Activated naive CD8-positive, alpha-beta T cell treated with anti-CD3 and anti-CD28 coated beads, Interleukin-2, amount 50 U/mL, for 16 hours (primary cell): ENCODE measurements around the gene SLC66A1.
"Not testable (repeated sequence)": the region's sequence is repeated elsewhere in the genome, so short reads cannot be mapped to it uniquely, and the experiment has no call there.

ENCODE experiments used
- DNase-seq: peaks from one replicate; pipeline ENCODE4 v3.0.0-alpha.2; 2020; ENCODE audit warnings: low read depth, low spot score

SLC66A1 gene, protein sequence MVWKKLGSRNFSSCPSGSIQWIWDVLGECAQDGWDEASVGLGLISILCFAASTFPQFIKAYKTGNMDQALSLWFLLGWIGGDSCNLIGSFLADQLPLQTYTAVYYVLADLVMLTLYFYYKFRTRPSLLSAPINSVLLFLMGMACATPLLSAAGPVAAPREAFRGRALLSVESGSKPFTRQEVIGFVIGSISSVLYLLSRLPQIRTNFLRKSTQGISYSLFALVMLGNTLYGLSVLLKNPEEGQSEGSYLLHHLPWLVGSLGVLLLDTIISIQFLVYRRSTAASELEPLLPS

DNA sequence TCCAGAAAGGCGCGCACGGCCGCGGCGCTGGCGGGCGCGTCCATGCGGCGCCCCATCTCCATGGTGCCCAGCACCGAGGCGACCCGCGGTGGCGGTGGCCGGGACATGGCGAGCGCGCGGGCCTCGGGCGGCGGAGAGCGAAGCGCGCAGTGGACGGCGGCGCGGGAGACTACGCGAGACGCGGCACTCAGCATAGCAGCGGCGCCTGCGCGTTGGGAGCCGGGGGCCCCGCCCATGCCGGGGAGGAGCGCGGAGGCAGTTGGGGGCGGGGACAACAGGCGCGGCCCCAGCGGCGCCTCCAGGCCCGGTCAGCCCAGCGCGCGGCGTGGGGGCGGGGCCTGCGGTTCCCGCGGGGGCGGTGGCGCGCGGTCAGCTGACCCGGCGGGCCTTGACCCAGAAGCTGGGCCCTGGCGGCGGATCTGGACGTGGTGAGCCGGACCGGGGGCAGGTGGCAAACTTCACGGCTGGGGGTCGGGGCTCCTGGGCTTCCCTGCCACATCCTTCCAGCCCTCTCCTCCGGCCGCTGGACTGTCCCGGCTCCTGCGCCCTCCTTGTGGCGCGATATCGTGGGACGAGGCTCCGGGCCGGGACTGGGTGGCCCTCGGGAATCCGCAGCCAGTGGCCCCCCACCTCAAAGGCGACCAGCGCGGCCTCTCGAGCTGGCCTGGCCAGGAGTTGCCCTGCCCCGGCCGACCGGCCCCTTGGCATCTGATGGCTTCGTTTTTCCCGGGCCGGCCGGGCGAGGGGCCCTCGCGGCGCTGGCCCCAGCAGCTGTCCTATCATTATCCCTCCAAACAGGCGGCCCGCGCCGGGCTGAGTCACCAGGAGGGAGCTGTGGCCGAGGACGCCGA lies at the start of gene SLC66A1, which contains the start of gene AKR7A2:
Gene SLC66A1, plus strand, starts transcription at position 396 of the 851 bp plus-strand sequence. CDS start 5,352 bp downstream, outside the sequence.
Gene AKR7A2, minus strand, starts transcription at position 214 of the 851 bp plus-strand sequence. Its CDS starts 20 bp downstream, at position 194.
- peak; percentile 73 for DNase-seq

DNA sequence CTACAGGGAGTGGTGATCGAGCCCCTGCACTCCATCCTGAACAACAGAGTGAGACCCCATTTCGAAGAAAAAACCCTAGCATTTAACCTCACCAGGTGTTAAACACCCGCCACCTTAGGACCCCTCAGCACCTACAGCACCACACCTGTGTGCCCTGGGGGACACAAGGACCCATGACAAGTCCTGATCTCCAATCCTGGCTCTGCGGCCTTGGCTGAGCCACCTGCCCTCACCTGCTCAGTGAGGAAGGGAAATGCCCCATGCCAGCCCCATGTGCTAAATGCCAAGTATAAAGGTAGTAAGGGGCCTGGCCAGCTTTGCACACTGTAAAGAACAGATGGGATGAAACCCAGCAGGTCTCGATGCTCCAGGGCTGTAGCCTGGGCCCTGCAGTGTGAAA lies 49.4 kb upstream of the SLC66A1 start:
- no peak for DNase-seq

DNA sequence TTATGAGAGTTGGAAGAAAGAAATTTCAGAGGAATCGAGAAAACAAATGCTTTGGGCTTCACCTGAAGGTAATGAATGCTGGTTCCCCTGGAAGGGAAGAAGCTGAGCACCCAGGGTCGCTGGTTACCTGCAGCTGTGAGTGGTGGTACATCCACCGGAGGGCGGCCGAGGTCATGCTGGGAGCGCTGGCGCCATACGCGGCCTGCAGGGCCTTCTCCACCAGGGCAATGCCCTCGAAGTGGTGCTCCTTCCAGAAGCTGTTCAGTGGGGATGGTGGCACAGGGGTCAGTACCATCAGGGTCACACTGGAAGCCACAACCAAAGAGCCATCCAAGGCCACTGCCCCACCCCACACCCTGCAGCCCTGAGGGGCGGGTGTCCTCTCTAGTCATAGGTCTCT lies 43.7 kb upstream of the SLC66A1 start:
- no peak for DNase-seq

DNA sequence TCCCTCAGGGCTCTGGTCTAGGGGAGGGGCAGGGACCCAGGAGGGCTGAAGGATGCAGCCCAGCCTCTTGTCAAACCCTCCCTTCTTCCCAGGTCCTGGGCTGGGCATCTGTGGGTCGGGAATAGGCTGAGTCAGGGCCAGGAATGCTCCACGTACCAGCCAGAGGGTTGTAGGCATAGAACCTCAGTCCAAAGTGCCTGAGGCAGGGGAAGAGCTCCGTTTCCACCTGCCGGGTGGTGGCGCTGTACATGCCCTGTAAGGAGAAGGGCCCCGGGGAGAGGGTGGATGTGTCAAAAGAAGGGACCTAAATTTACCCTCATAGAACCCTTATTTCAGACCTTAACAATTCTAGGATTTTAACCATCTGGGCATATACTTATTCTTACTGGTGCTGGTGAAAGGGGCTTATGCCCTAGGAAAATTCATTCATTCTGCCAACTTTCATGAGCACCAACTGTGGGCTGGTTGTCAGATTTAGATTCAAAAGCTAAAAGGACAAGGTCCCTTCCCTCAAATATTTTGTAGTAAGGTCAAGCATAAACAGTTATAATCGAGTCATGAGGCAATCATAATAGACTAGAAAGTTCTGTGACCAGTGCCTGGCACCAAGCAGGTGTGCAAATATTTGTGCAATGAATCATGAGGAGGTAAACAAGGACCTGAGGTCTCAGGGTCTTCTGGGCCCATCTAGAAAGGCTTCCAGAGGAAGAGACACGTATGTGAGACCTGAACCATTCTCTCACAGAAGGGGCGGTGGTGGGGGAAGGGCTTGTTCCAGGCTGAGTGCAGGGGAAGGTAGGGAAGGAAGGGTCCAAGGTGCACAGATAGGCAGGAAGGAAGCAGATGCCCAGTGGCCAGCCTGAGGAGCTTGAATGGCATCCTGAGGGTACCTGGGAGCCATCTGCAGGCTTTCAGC lies 42.4 kb upstream of the SLC66A1 start:
- not testable (repeated sequence) for DNase-seq

DNA sequence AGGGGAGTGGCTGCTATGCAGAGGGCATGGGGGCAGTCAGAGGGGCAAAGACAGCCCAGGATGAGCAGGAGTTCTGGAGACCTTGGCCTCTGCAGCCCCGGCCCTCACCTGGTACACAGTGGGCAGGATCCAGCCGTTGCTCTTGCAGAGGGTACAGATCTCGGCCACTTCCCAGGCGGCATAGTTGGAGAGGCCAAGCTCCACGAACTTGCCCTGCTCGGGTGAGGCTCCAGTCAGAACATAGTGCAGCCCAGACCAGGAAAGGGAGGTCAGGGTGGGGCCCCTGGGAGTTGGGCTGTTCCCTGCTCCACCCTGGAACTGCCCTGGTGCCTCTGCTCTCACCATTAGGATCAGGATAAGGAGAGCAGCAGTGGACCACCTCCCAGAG lies 41.8 kb upstream of the SLC66A1 start:
- DNase-seq, result not testable (repeated sequence)

DNA sequence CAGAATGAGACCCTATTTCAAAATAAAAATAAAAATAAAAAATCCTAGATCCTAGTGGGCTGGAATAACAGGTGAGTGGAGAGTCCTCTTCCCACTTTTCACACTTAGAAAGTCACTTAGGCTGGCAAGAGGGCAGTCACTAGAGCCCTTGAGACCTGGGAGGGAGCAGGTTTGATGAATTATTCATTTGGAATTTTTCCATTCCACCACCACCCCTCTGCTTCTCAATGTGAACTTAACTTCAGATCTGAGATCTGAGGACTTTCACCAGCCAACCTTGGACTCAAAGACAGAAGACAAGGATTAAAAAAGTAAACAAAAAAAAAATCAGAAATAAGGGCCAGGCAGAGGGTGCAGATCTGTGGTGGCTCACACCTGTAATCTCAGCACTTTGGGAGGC lies 40.1 kb upstream of the SLC66A1 start:
- DNase-seq, result no peak

DNA sequence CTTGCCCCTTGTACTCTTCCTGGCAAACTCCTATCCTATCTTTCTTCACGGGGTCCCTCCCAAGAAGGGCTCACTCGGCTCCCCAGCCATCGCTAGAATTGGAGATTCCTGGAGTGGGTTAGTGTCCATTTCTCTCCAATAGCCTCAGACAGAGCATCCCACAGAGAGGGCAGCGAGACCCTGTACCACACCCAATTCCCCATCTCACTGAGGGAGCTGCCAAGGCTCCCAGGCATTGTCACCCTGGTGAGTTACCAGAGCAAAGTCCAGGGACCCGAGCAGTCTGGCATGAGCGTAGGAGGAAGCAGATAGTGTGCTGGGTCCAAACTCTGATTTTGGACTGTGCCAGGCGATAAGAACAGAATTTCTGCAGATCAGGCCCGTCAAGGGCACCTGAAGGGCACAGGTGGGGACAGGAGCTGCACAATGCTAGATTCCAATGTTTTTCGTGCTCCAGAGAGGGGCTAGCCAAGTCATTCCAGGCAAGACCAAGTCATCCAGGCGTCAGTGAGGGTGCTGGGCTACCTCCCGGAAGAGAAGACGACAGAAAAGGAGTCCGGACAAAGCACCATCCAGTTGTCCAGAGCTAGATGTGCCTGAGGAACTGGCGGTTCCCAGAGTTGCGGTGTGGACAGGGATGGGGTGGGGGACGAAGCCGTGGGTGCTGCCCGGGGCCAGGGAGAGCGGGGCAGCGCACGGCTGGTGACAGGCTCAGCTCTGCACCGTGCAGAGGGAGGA lies 38.9 kb upstream of the SLC66A1 start:
- no peak for DNase-seq

DNA sequence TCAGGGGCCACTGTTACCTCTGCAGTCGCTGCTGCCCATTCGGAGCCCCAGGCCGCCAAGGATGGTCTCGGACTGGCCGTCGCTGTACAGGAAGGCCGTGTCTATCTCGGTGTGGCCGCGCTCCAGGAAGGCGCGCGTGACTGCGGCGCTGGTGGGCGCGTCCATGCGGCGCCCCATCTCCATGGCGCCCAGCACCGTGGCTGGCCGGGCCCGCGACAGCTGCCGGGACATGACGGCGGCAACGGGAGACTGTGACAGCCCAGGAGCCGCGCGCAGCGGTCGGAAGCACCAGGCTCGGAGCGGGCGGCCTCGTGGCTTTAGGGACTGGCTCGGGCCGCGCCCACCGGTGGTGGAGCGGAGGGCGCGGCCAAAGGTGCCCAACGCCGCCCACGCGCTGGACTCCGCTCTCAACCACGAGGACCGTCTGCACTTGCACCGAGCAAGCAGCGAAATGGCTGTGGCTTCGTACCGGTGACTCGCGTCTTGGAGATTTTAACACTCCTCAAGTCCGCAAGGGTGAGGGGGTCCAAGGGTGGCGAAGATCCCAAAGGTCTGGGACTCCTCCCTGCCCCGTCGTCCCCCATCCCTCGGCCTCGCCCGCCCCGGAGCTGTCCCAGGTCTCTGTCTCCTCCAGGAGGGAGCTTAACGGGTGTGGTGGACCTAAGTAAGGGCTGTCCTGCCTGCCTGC lies 38.1 kb upstream of the SLC66A1 start:
- not testable (repeated sequence) for DNase-seq

DNA sequence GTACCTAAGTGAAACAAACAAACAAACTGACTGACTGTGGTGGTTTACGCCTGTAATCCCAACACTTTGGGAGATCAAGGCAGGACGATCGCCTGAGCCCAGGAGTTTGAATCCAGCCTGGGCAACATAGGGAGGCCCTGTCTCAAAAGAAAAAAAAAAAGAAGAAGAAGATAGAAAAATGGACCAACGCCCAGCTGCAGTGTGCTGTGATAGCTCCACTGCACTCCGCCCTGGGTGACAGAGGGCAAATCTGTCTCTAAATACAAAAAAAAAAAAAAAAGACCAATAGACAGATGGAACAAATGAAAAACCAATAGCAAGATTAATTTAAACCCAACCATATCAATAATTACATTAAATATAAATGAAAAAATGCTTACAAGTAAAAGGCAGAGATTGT lies 37.5 kb upstream of the SLC66A1 start:
- DNase-seq, result no peak

DNA sequence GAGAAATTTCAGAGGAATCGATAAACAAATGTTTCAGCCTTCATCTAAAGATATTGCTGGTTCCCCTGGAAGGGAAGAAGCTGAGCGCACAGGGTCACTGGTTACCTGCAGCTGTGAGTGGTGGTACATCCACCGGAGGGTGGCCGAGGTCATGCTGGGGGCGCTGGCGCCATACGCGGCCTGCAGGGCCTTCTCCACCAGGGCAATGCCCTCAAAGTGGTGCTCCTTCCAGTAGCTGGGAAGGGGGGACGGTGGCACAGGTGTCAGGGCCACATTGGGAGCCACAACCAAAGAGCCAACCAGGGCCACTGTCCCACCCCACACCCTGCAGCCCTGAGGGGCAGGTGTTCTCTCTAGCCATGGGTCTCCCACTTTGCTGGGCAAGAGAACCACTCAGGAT lies 28.2 kb upstream of the SLC66A1 start:
- no peak for DNase-seq

DNA sequence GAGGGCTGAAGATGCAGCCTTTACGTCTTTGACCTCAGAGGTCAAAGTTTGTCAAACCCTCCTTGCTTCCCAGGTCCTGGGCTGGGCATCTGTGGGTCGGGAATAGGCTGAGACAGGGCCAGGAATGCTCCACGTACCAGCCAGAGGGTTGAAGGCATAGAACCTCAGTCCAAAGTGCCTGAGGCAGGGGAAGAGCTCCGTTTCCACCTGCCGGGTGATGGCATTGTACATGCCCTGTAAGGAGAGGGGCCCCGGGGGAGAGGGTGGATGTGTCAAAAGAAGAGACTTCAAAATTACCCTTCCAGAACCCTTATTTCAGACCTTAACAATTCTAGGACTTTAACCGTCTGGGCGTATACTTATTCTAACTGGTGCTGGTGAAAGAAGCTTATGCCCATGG lies 27.2 kb upstream of the SLC66A1 start:
- no peak for DNase-seq

DNA sequence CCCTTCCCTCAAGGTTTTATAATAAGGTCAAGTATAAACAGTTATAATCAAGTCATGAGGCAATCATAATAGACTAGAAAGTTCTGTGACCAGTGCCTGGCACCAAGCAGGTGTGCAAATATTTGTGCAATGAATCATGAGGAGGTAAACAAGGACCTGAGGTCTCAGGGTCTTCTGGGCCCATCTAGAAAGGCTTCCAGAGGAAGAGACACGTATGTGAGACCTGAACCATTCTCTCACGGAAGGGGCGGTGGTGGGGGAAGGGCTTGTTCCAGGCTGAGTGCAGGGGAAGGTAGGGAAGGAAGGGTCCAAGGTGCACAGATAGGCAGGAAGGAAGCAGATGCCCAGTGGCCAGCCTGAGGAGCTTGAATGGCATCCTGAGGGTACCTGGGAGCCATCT lies 26.8 kb upstream of the SLC66A1 start:
- DNase-seq, result not testable (repeated sequence)

DNA sequence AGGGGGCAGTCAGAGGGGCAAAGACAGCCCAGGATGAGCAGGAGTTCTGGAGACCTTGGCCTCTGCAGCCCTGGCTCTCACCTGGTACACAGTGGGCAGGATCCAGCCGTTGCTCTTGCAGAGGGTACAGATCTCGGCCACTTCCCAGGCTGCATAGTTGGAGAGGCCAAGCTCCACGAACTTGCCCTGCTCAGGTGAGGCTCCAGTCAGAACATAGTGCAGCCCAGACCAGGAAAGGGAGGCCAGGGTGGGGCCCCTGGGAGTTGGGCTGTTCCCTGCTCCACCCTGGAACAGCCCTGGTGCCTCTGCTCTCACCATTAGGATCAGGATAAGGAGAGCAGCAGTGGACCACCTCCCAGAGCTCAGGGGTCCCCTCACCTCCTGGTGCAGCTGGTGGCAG lies 26.3 kb upstream of the SLC66A1 start:
- not testable (repeated sequence) for DNase-seq

DNA sequence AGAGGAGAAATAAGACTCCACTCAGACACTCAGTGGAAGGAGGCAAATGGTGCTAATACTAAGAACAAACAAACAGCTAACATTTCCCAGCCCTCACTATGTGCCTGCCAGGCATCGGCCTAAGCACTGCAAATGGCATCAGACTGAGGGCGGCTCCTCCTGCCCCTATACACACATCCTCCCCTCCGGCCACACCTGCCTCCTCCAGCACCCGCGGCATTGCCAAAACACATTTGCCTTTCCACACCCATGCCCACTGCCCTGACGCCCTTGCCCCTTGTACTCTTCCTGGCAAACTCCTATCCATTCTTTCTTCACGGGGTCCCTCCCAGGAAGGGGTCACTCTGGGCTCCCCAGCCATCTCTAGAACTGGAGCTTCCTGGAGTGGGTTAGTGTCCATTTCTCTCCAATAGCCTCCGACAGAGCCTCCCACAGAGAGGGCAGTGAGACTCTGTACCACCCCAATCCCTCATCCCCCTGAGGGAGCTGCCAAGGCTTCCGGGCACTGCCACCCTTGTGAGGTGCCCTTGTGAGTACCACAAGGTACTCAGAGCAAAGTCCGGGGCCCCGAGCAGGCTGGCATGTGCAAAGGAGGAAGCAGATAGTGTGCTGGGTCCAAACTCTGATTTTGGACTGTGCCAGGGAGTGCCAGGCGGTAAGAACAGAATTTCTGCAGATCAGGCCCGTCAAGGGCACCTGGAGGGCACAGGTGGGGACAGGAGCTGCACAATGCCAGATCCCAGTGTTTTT lies 24.5 kb upstream of the SLC66A1 start:
- DNase-seq, result no peak

DNA sequence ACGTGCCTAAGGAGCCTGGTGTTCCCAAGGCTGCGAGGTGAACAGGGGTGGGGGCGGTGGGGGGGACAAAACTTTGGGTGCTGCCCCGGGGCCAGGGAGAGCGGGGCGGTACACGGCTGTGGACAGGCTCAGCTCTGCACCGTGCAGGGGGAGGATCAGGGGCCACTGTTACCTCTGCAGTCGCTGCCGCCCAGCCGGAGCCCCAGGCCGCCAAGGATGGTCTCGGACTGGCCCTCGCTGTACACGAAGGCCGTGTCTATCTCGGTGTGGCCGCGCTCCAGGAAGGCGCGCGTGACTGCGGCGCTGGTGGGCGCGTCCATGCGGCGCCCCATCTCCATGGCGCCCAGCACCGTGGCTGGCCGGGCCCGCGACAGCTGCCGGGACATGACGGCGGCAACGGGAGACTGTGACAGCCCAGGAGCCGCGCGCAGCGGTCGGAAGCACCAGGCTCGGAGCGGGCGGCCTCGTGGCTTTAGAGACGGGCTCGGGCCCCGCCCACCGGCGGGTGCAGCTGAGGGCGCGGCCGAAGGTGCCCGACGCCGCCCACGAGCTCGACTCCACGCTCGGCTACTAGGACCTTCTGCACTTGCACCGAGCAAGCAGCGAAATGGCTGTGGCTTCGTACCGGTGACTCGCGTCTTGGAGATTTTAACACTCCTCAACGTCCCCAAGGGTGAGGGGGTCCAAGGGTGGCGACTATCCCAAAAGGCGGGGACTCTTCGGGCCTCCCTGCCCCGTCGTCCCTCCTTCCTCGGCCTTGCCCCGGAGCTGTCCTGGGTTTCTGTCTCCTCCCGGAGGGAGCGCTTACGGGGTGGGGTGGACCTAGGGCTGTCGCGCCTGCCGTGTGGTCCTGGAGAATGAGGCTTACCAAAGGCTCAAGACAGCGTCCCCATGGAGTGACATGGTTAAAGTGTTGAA lies 23.5 kb upstream of the SLC66A1 start, which contains the start of gene AKR7A3:
Gene AKR7A3, minus strand, starts transcription at position 447 of the 918 bp plus-strand sequence. Its CDS starts 61 bp downstream, at position 386.
- peak; percentile 19 for DNase-seq

DNA sequence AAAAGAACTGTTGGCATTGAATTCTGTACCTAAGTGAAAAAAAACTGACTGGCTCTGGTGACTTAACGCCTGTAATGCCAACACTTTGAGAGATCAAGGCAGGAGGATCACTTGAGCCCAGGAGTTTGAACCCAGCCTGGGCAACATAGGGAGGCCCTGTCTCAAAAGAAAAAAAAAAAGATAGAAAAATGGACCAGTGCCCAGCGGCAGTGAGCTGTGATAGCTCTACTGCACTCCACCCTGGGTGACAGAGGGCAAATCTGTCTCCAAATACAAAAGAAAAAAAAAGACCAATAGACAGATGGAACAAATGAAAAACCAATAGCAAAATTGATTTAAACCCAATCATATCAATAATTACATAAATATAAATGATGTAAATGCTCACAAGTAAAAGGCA lies 22.9 kb upstream of the SLC66A1 start:
- no peak for DNase-seq

DNA sequence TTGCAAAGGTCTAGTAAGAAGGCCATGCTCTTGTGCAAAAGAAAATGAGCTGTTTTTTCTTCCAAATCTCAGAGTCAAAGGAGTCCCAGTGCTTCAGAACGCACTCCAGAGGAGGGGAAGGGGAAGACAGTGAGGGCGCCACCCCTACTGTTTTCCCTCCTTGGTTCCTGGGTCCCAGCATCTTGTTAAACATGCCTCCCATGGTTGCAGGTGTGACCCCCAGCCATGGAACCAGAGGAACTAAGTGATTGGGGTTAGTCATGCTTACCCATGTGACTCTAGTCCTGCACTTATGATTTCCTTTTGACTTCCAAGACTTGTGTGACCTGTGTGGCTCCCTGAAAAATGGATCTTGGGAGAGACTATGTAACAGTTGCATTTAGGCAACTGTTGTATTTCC lies 17.5 kb upstream of the SLC66A1 start:
- DNase-seq, result no peak

DNA sequence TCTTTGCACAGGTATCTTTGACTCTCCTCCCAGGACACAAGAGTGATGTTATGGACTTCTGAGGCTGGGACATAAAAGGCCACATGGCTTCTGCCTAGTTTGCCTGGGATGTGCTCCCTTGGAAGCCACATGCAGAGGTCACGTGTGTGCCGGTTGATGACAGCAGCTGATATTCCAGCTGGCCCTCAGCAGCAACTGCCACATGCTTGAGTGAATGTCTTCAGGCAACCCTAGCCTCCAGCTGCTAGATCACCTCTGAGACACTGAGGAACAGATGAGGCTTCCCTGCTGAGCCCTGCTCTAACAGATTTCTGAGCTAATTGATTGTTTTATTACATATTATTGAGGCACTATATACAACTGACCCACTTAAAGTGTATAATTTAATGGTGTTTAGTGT lies 11.9 kb upstream of the SLC66A1 start:
- no peak for DNase-seq
